Measurements from ENCODE around the gene ASXL1. TPM values are rescaled to one million over a fixed set of nuclear protein-coding genes. Genes with fewer than 3 reads are reported as not detected.

The ASXL1 gene
- total and polyA plus RNA-seq, 10 of the 15 experiments (the other 5 are each of a cell fraction or from before 2014, with no cell fraction given): 11.0 to 87.6 (median 56.8) TPM

DNA sequence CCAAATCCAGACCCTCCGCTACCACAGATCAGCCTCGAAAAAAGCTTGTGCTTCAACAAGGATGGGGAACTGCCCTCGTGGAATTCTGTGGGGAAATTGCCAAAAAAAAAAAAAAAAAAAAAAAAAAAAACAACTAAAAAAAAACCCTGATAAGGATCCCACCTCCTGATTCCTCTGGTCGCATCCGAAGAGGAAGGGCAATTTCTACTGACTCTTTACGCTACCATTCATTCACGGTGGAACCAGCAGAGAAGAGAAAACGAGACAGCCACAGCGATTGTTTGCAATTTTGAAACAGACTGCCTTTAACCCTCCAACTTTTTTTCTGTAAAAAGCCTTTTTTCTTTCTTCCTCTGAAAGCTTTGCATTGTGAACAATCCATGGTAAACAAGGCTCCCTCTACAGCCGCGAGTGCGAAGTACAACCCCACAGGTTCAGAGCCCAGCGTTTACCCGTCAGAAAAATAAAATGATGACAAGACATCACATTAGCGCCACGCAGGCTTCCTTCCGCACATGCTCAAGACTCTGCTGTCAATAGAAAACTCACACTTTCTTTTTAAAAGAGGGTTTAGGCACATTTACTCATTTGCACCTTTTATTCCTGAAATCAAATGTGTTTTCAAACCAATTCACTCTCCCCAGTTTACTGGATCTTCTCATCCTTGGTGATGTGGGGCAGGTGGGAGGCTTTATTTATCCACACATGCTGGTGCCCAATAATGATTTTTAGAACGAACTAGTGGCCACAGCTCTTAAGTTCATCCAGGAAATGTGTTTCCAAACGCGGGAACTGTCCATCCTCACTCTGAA, 127.0 kb downstream of the ASXL1 start (continued):
- TF ChIP-seq CREM (IDR thresholded peaks at IDR 0.05; ENCODE audit: low read depth) (no peak), ZNF217 (IDR thresholded peaks at IDR 0.05) (no peak), BCLAF1 (IDR thresholded peaks at IDR 0.05) (no peak), SP1 (IDR thresholded peaks at IDR 0.05; ENCODE audit: low read depth, low read length) (no peak), SMARCA5 (IDR thresholded peaks at IDR 0.05) (peak; percentile 24; the same call in 1 of the 2 replicates), ASH2L (IDR thresholded peaks at IDR 0.05; ENCODE audit: borderline replicate concordance, low read depth) (no peak), RFX5 (IDR thresholded peaks at IDR 0.05; ENCODE audit: low read depth, low read length) (no peak), KAT2A (conservative IDR thresholded peaks at IDR 0.05; ENCODE audit: control insufficient read depth, low read depth, low read length) (no peak), RELA (IDR thresholded peaks at IDR 0.05; ENCODE audit: borderline replicate concordance, partially characterized antibody) (no peak), CHD4 (IDR thresholded peaks at IDR 0.05) (no peak), RUNX3 (IDR thresholded peaks at IDR 0.05; ENCODE audit: low read length) (peak; percentile 12; the same call in 1 of the 2 replicates), NFIC (IDR thresholded peaks at IDR 0.05; ENCODE audit: low read depth, low read length) (no peak), HDAC2 (IDR thresholded peaks at IDR 0.05) (no peak), ZNF622 (IDR thresholded peaks at IDR 0.05) (no peak), PML (IDR thresholded peaks at IDR 0.05; ENCODE audit: low read length) (no peak), JUND (IDR thresholded peaks at IDR 0.05; ENCODE audit: low read depth, low read length) (peak; percentile 1; the same call in 1 of the 2 replicates), CEBPZ (IDR thresholded peaks at IDR 0.05; ENCODE audit: low read depth, low read length) (no peak), SREBF2 (IDR thresholded peaks at IDR 0.05; ENCODE audit: low read length) (no peak), ZBTB4 (CRISPR knock-in tag; IDR thresholded peaks at IDR 0.05) (no peak), NFYA (IDR thresholded peaks at IDR 0.05; ENCODE audit: borderline replicate concordance, low read depth, low read length) (no peak), GABPA (IDR thresholded peaks at IDR 0.05; ENCODE audit: low read depth) (no peak), BCL11A (IDR thresholded peaks at IDR 0.05; ENCODE audit: low read depth, low read length) (no peak), TCF7 (IDR thresholded peaks at IDR 0.05; ENCODE audit: borderline replicate concordance) (no peak), BRCA1 (IDR thresholded peaks at IDR 0.05; ENCODE audit: low read depth, low read length) (no peak)
